Keratinocyte (primary cell): ENCODE measurements around the gene UNG. TPM values are rescaled to one million over a fixed set of nuclear protein-coding genes. Genes with fewer than 3 reads are reported as not detected.
A peak's percentile ranks its signal among the peaks of the same experiment; 100 is the strongest.
"Not testable (repeated sequence)": the region's sequence is repeated elsewhere in the genome, so short reads cannot be mapped to it uniquely, and the experiment has no call there.

ENCODE experiments used
- DNase-seq: peaks from one replicate; pipeline ENCODE4 v3.0.0-alpha.2; 2011; ENCODE audit warnings: low read depth, missing footprints, low spot score
- FAIRE-seq: peaks from 2 replicates; lab custom pipeline; 2011; peaks lifted over from hg19 to GRCh38; lab: Jason Lieb, UNC
- H2AFZ ChIP-seq: 2 replicates; pipeline ENCODE4 v1.6.0; 2012; ENCODE audit warnings: low read length, control low read depth, inconsistent platforms; ENCODE audit not compliant: control insufficient read depth
- H3K27ac ChIP-seq: 2 replicates; pipeline ENCODE4 v1.5.1; 2011; ENCODE audit warnings: low read length; ENCODE audit not compliant: control insufficient read depth, insufficient read depth
- H3K27me3 ChIP-seq: 3 replicates; pipeline ENCODE4 v1.6.0; 2011; ENCODE audit warnings: low read length; ENCODE audit not compliant: control insufficient read depth, insufficient read depth; ENCODE audit errors: extremely low read depth
- H3K36me3 ChIP-seq, 2 experiments: 2 replicates in 1 of 2; 3 replicates in 1 of 2; pipeline ENCODE4 v1.5.1; 2011; ENCODE audit warnings: low read length in 2 of 2, mild to moderate bottlenecking in 1 of 2; ENCODE audit not compliant: control insufficient read depth in 2 of 2, insufficient read depth in 2 of 2; ENCODE audit errors: extremely low read depth in 1 of 2
- H3K4me1 ChIP-seq: 3 replicates; pipeline ENCODE4 v1.5.1; 2011; ENCODE audit warnings: low read length; ENCODE audit not compliant: control insufficient read depth, insufficient read depth; ENCODE audit errors: extremely low read depth
- H3K4me2 ChIP-seq: 3 replicates; pipeline ENCODE4 v1.6.0; 2011; ENCODE audit warnings: low read depth, low read length; ENCODE audit not compliant: control insufficient read depth, insufficient read depth; ENCODE audit errors: extremely low read depth
- H3K4me3 ChIP-seq, 3 experiments: fragments of 200-600 bp in 1 of 3; sonication (generic) in 1 of 3; 2 replicates in 2 of 3; 3 replicates in 1 of 3; pipeline ENCODE4 v1.5.1; 2011 to 2016; ENCODE audit warnings: low read length in 3 of 3, mild to moderate bottlenecking in 3 of 3, control low read depth in 2 of 3, inconsistent platforms in 1 of 3, low read depth in 1 of 3, mixed read lengths in 1 of 3, mixed run types in 1 of 3, moderate library complexity in 1 of 3; ENCODE audit not compliant: control insufficient read depth in 2 of 3, insufficient read depth in 2 of 3; ENCODE audit errors: extremely low read depth in 1 of 3
- H3K79me2 ChIP-seq: 2 replicates; pipeline ENCODE4 v1.6.0; 2012; ENCODE audit warnings: low read length; ENCODE audit not compliant: control insufficient read depth, insufficient read depth
- H3K9ac ChIP-seq: 3 replicates; pipeline ENCODE4 v1.6.0; 2011; ENCODE audit warnings: low read length; ENCODE audit not compliant: control insufficient read depth, insufficient read depth; ENCODE audit errors: extremely low read depth
- H3K9me1 ChIP-seq: 3 replicates; pipeline ENCODE4 v1.6.0; 2011; ENCODE audit warnings: low read length; ENCODE audit not compliant: control insufficient read depth, insufficient read depth; ENCODE audit errors: extremely low read depth
- H3K9me3 ChIP-seq: 2 replicates; pipeline ENCODE4 v1.5.1; 2012; ENCODE audit warnings: low read depth, low read length; ENCODE audit not compliant: control insufficient read depth
- H4K20me1 ChIP-seq: 3 replicates; pipeline ENCODE4 v1.6.0; 2011; ENCODE audit warnings: low read length; ENCODE audit not compliant: control insufficient read depth, insufficient read depth; ENCODE audit errors: extremely low read depth
- EZH2 ChIP-seq: IDR thresholded peaks from one replicate; pipeline ENCODE4 v1.6.1; 2012; ENCODE audit warnings: inconsistent platforms, mild to moderate bottlenecking, low read length, moderate library complexity
- dilution Hi-C: fragments of 300-500 bp; cut with MboI; formaldehyde crosslinking; loops from one replicate; pipeline ENCODE4 v1.7.0; 2020; ENCODE audit warnings: low sequenced_read_pairs; ENCODE audit not compliant: extremely low pct_ligation_motif_present
- polyA minus RNA-seq, 3 experiments: library from RNA; depleted of rRNA, polyadenylated mRNA; stranded (reverse); fragments of >200 nt; gene quantifications; 1 replicate in 1 of 3; 2 replicates in 1 of 3; 3 replicates in 1 of 3; pipeline ENCODE4 v1.2.3, GENCODE V29; 2011
- polyA plus RNA-seq, 5 experiments: library from polyadenylated mRNA; depleted of rRNA in 3 of 5; stranded (reverse) in 3 of 5; stranded (forward) in 1 of 5; unstranded in 1 of 5; fragments of >200 nt; gene quantifications; 1 replicate in 1 of 5; 2 replicates in 3 of 5; 3 replicates in 1 of 5; pipeline versions ENCODE4 v1.2.1 to v1.2.3, GENCODE V29; 2011 to 2012; ENCODE audit warnings: missing spikeins in 2 of 5, low read depth in 1 of 5, low replicate concordance in 1 of 5

The UNG gene
- 17.9 to 35.1 TPM (median 26.3 TPM) in 3 replicates for polyA plus RNA-seq
- 15.4 TPM for polyA plus RNA-seq (2011; ENCODE audit: low read depth)
- polyA plus RNA-seq (2011; cell fraction: cytosol; rRNA removed), result 21.4 and 24.3 TPM in 2 replicates
- 19.5 and 20.1 TPM in 2 replicates for polyA plus RNA-seq (2011; cell fraction: nucleus; rRNA removed)
- polyA plus RNA-seq (2012; ENCODE audit: low replicate concordance), result 17.2 and 27.4 TPM in 2 replicates
- 8.0 to 11.4 TPM (median 8.9 TPM) in 3 replicates for polyA minus RNA-seq
- polyA minus RNA-seq (2011; cell fraction: cytosol; rRNA and poly(A)+ RNA removed), result 5.8 TPM
- polyA minus RNA-seq (2011; cell fraction: nucleus; rRNA and poly(A)+ RNA removed), result 5.4 and 7.9 TPM in 2 replicates

DNA sequence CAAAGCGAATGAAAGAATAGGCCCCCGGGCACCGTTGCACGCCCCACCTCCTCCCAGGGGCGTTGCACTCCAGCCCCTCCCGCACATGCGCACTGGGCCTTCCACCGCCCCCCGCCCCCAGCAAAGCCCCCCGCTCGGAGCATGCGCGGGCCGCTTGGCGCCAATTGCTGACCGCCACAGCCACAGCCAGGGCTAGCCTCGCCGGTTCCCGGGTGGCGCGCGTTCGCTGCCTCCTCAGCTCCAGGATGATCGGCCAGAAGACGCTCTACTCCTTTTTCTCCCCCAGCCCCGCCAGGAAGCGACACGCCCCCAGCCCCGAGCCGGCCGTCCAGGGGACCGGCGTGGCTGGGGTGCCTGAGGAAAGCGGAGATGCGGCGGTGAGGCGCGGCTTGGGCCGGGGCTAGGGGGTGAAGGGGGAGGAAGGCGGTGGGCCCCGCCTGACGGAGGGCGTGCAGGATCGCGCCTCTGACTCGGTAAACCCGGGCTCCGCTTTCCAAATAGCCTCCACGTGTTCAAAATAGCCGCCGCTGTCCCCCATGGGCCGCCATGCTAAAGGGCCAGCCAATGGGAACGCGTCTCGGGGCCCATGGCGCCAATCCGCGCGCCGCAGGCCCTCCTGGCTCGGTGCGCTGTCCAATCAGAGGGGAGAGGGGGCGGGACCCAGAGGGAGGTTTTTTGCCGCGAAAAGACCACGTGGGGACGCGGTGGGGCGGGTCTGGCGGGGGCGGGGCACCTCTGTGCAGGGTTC lies at the start of gene UNG:
UNG (plus strand) TSS at position 163 of the 748 bp plus-strand sequence; CDS start at position 246, 83 bp downstream.
- peak; percentile 56 for DNase-seq
- H3K4me3 ChIP-seq, result peak within 1 kb of the TSS; percentile 72 to 77 (median 75)
- H3K27ac ChIP-seq, result peak within 1 kb of the TSS; percentile 55
- H3K79me2 ChIP-seq, result peaks cover 6% of the 10 kb centered on the region
- no peaks in the 10 kb centered on the region for H3K27me3 ChIP-seq
- H3K4me1 ChIP-seq, result peaks cover 11% of the 10 kb centered on the region
- peak within 1 kb of the TSS; percentile 93 for H3K4me2 ChIP-seq
- peak; percentile 5 for FAIRE-seq
- H4K20me1 ChIP-seq, result no peaks in the 10 kb centered on the region
- H3K9me1 ChIP-seq, result no peaks in the 10 kb centered on the region
- H3K9ac ChIP-seq, result peak within 1 kb of the TSS; percentile 70
- peaks cover 6% of the 10 kb centered on the region in 2 experiments for H3K36me3 ChIP-seq
- dilution Hi-C loops, result no loop called here
- H3K9me3 ChIP-seq, result no peaks in the 10 kb centered on the region
- H2AFZ ChIP-seq, result peak within 1 kb of the TSS; percentile 67
- TF ChIP-seq EZH2, result no peak

- H3K4me3 ChIP-seq, H3K9me3 ChIP-seq, H3K4me2 ChIP-seq, FAIRE-seq, H3K9ac ChIP-seq, H2AFZ ChIP-seq, H3K79me2 ChIP-seq, H3K9me1 ChIP-seq, H4K20me1 ChIP-seq, H3K36me3 ChIP-seq, H3K27me3 ChIP-seq, dilution Hi-C loops, H3K4me1 ChIP-seq, DNase-seq, H3K27ac ChIP-seq: not testable (repeated sequence)
Measured at GRCh38 chr12:109048706-109049105, 48.7 kb upstream of the UNG start.

GRCh38 chr12:109049794-109050193 lies 47.6 kb upstream of the UNG start:
- H3K27ac ChIP-seq, H2AFZ ChIP-seq, H3K4me1 ChIP-seq, H3K79me2 ChIP-seq, H3K36me3 ChIP-seq, DNase-seq, H3K4me2 ChIP-seq, dilution Hi-C loops, FAIRE-seq, H3K9me3 ChIP-seq, H3K9me1 ChIP-seq, H3K27me3 ChIP-seq, H4K20me1 ChIP-seq, H3K9ac ChIP-seq, H3K4me3 ChIP-seq: not testable (repeated sequence)
